K562 (cell line): ENCODE results near the gene POLL. TPM values are rescaled to one million over a fixed set of nuclear protein-coding genes. Genes with fewer than 3 reads are reported as not detected.

Experiments
- ATAC-seq: fragments of 200-7000 bp; cut with Tn5 transposase; 3 replicates; pipeline ENCODE4 v1.9.1; 2020; ENCODE audit warnings: moderate library complexity
- BruUV-seq: library from RNA; stranded (reverse); fragments of 400-500 nt; replicated peaks from 2 replicates; lab custom pipeline; 2021; lab: Mats Ljungman, UMichigan
- CTCF ChIA-PET: fragments of 300-600 bp; formaldehyde crosslinking; extraction: SDS; loops from one replicate; lab custom pipeline; 2021; ENCODE audit warnings: low intra/inter-chr PET ratio; lab: Yijun Ruan, JAX
- POLR2A ChIA-PET: fragments of 300-600, 350-650 bp; sonication (Branson Sonifier 250); formaldehyde crosslinking; extraction: SDS; loops from one replicate; lab custom pipeline; 2021; ENCODE audit warnings: antibody characterized with exemption, inconsistent platforms; lab: Yijun Ruan, JAX
- DNase-seq, 4 experiments: peaks; one replicate each; pipeline versions ENCODE4 v3.0.0 to v3.0.0-alpha.2; 2011 to 2018; ENCODE audit warnings: low spot score in 3 of 4, mixed read lengths in 3 of 4; ENCODE audit errors: extremely low read depth in 1 of 4
- FAIRE-seq: peaks from 2 replicates; lab custom pipeline; 2011; peaks lifted over from hg19 to GRCh38; lab: Jason Lieb, UNC
- H2AFZ ChIP-seq: 2 replicates; pipeline ENCODE4 v1.6.0; 2011; ENCODE audit warnings: low read depth, low read length, control low read depth, inconsistent platforms
- H3K27ac ChIP-seq: fragments of 200-600 bp; 3 replicates; pipeline ENCODE4 v1.8.0; 2011; ENCODE audit warnings: low read depth, mild to moderate bottlenecking, control low read depth, inconsistent platforms, low read length, moderate library complexity, mixed read lengths; ENCODE audit errors: extremely low read depth
- H3K27me3 ChIP-seq, 2 experiments: fragments of 300-600 bp in 1 of 2; 2 replicates in 1 of 2; 3 replicates in 1 of 2; pipeline versions ENCODE4 v1.6.0 to v1.8.0; 2011; ENCODE audit warnings: inconsistent platforms in 2 of 2, low read length in 2 of 2, mild to moderate bottlenecking in 1 of 2, mixed read lengths in 1 of 2, moderate library complexity in 1 of 2; ENCODE audit not compliant: control insufficient read depth in 2 of 2, insufficient read depth in 2 of 2
- H3K36me3 ChIP-seq: fragments of 300-600 bp; 3 replicates; pipeline ENCODE4 v1.8.0; 2011; ENCODE audit warnings: mild to moderate bottlenecking, low read length, inconsistent platforms; ENCODE audit not compliant: control insufficient read depth, insufficient read depth
- H3K4me1 ChIP-seq, 2 experiments: fragments of 200-600 bp in 1 of 2; replicated peaks in 1 of 2; 2 replicates in 1 of 2; 3 replicates in 1 of 2; pipeline versions ENCODE4 v1.5.1 to v1.8.0; 2011; ENCODE audit warnings: inconsistent platforms in 2 of 2, low read length in 2 of 2, mild to moderate bottlenecking in 1 of 2, mixed read lengths in 1 of 2, moderate library complexity in 1 of 2; ENCODE audit not compliant: control insufficient read depth in 2 of 2, insufficient read depth in 2 of 2
- H3K4me2 ChIP-seq: 2 replicates; pipeline ENCODE4 v1.6.1; 2011; ENCODE audit warnings: low read length, control low read depth, inconsistent platforms, mixed read lengths; ENCODE audit not compliant: insufficient read depth
- H3K4me3 ChIP-seq: fragments of 200-600 bp; sonication (generic), shearing (Covaris generic); 2 replicates; pipeline ENCODE4 v1.5.1; 2016; ENCODE audit warnings: control low read depth, inconsistent platforms
- H3K79me2 ChIP-seq: fragments of 200-600 bp; 3 replicates; pipeline ENCODE4 v1.8.0; 2011; ENCODE audit warnings: low read length, inconsistent platforms; ENCODE audit not compliant: control insufficient read depth, insufficient read depth
- H3K9ac ChIP-seq, 2 experiments: 2 replicates each; pipeline versions ENCODE4 v1.6.0 to v1.6.1; 2011; ENCODE audit warnings: low read depth in 2 of 2, low read length in 2 of 2, control low read depth in 1 of 2, inconsistent platforms in 1 of 2, mild to moderate bottlenecking in 1 of 2, mixed read lengths in 1 of 2; ENCODE audit not compliant: insufficient read depth in 1 of 2
- H3K9me1 ChIP-seq: one replicate; pipeline ENCODE4 v1.6.0; 2011; ENCODE audit warnings: inconsistent platforms, mild to moderate bottlenecking, low read length, moderate library complexity; ENCODE audit not compliant: control insufficient read depth, insufficient read depth
- H3K9me3 ChIP-seq: replicated peaks from 2 replicates; pipeline ENCODE4 v1.5.1; 2011; ENCODE audit warnings: low read depth, low read length, inconsistent platforms; ENCODE audit not compliant: control insufficient read depth, insufficient read depth
- H4K20me1 ChIP-seq: replicated peaks from 2 replicates; pipeline ENCODE4 v1.6.1; 2011; ENCODE audit warnings: low read length, inconsistent platforms, mixed read lengths; ENCODE audit not compliant: control insufficient read depth, insufficient read depth
- CBX8 ChIP-seq: fragments of 200-600 bp; sonication (generic); IDR thresholded peaks from 2 replicates; pipeline ENCODE4 v1.6.1; 2012; ENCODE audit warnings: borderline replicate concordance, mixed run types, low read depth, mild to moderate bottlenecking, moderate library complexity, mixed read lengths, low read length, control low read depth, inconsistent platforms; ENCODE audit not compliant: poor library complexity, severe bottlenecking; ENCODE audit errors: extremely low read depth
- EP400 ChIP-seq: fragments of 450-650 bp; IDR thresholded peaks from 2 replicates; pipeline ENCODE4 v1.6.1; 2017; ENCODE audit warnings: antibody characterized with exemption, mild to moderate bottlenecking, moderate library complexity
- EWSR1 ChIP-seq: fragments of 450-650 bp; IDR thresholded peaks from 2 replicates; pipeline ENCODE4 v1.6.1; 2018; ENCODE audit warnings: borderline replicate concordance, mild to moderate bottlenecking, low read depth, moderate library complexity; ENCODE audit not compliant: partially characterized antibody
- KLF1 ChIP-seq: fragments of 450-650 bp; IDR thresholded peaks from 2 replicates; pipeline ENCODE4 v1.6.1; 2016; ENCODE audit warnings: missing genetic modification characterization, missing compliant biosample characterization
- SNRNP70 ChIP-seq: fragments of 200-400 bp; formaldehyde crosslinking; optimal IDR thresholded peaks from 2 replicates; pipeline ENCODE3; 2017; ENCODE audit warnings: low read depth, low read length
- SREBF1 ChIP-seq: fragments of 150-350 bp; IDR thresholded peaks from 2 replicates; pipeline ENCODE4 v1.6.1; 2014; ENCODE audit warnings: antibody characterized with exemption, low read depth, low read length, borderline replicate concordance
- TBL1XR1 ChIP-seq, 2 experiments: IDR thresholded peaks; 2 replicates each; pipeline ENCODE4 v1.6.1; 2012; ENCODE audit warnings: improper control_type of control experiment in 2 of 2, low read length in 2 of 2, mild to moderate bottlenecking in 1 of 2
- ZNF121 ChIP-seq: sonication (generic); formaldehyde crosslinking; conservative IDR thresholded peaks from 2 replicates; pipeline ENCODE4 v1.8.0; 2022; ENCODE audit warnings: missing genetic modification reagents
- ZNF23 ChIP-seq: fragments of 250-450 bp; sonication (Bioruptor Pico); IDR thresholded peaks from 2 replicates; pipeline ENCODE4 v1.4.0; 2020; ENCODE audit warnings: mild to moderate bottlenecking
- ZNF609 ChIP-seq: sonication (generic); formaldehyde crosslinking; IDR thresholded peaks from 2 replicates; pipeline ENCODE4 v1.8.1; 2023; ENCODE audit warnings: missing genetic modification reagents, mild to moderate bottlenecking, borderline replicate concordance
- ZNF79 ChIP-seq: fragments of 250-450 bp; sonication (Bioruptor Pico); IDR thresholded peaks from 2 replicates; pipeline ENCODE4 v1.4.0; 2020; ENCODE audit warnings: low read depth, mild to moderate bottlenecking, moderate library complexity
- WGBS: fragments of 100-300 bp; shearing (Covaris generic); methylation state at CpG from one replicate; pipeline ENCODE4 v1.1.6; 2016; ENCODE audit warnings: low coverage, mixed read lengths; ENCODE audit not compliant: insufficient coverage; ENCODE audit errors: missing lambda C conversion rate; 5-methylcytosine and 5-hydroxymethylcytosine counted together
- in situ Hi-C: fragments of 300-500 bp; cut with MboI; formaldehyde crosslinking; loops from 4 replicates; pipeline ENCODE4 v1.15.0; 2018; ENCODE audit warnings: inconsistent platforms, mixed read lengths
- intact Hi-C: fragments of 100-400 bp; cut with micrococcal nuclease; formaldehyde crosslinking; loops from 2 replicates; pipeline ENCODE4 v1.14.2; 2022
- polyA plus RNA-seq, 8 experiments: library from polyadenylated mRNA; depleted of rRNA in 4 of 8; stranded (reverse) in 5 of 8; unstranded in 3 of 8; fragments of >200 nt; fragmentation: Nextera tagmentation in 2 of 8; fragmentation: Illumina TruSeq in 1 of 8; extraction: Ambion mirVana in 2 of 8; extraction: Trizol in 1 of 8; gene quantifications; 2 replicates each; pipeline versions ENCODE4 v1.2.1 to v1.2.3, GENCODE V29; 2011 to 2014; ENCODE audit warnings: inconsistent platforms in 1 of 8, missing spikeins in 1 of 8
- total RNA-seq, 7 experiments: library from RNA; depleted of rRNA in 6 of 7; stranded (reverse); fragments of >200 nt in 6 of 7; fragmentation: Illumina TruSeq in 2 of 7; extraction: Trizol in 2 of 7; gene quantifications; 2 replicates each; pipeline versions ENCODE4 v1.2.1 to v1.2.3, GENCODE V29; 2011 to 2021; ENCODE audit warnings: low replicate concordance in 1 of 7
- TF ChIP-seq, protein P1 (sequence below): sonication (generic); formaldehyde crosslinking; IDR thresholded peaks from 2 replicates; pipeline ENCODE4 v1.8.0; 2023; ENCODE audit warnings: mild to moderate bottlenecking, missing genetic modification reagents

The POLL gene
- total and polyA plus RNA-seq, 9 of the 15 experiments (the other 6 are each of a cell fraction or from before 2014, with no cell fraction given), result 1.2 to 18.7 (median 10.9) TPM

DNA sequence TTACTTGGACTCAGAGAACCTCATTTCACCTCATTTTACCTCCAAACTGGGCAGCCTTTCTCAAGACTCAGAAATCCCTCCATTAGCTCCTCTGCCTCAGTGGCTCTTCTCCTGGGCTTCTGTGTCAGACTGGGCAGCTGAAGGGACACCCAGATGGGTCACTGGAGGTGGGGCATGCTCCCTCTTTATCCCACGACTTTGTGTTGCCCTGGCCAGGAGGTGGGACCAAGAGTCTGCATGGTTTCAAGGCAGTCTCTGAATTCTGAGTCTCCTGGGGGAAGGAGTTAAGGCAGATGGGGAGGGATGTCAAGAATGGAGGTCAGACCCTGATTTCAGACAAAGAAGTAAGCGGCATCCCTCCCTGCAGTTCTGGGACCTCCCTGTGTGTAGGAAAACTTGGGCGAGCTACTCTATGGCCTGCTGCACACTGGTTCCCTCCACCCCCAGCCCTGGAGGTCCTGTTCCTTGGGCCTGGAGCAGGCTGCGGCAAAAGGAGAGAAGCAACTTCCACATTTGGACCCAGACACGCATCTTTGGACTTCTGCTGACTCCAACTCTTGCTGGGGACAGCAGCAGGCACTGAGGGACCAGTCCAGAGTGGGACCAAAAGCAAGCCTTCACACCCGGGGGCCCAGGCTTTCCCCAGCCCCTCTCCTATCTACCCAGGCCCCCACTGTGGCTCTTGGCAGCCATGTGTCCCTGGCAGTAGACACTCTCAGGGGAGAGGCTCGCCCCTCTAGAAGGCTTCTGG lies 10.8 kb downstream of the POLL start:
- no peaks in the 10 kb centered on the region; the same call in 1 of the 2 replicates for H4K20me1 ChIP-seq
- H3K36me3 ChIP-seq, result peaks cover 19% of the 10 kb centered on the region; the same call in 1 of the 3 replicates
- ChIA-PET POLR2A (interaction anchor here (0.9 to 1.4 kb wide), 4 partner anchors 11 to 221 kb away, joined by 3 to 5 read pairs (median 4); partner anchors contain the start of genes DPCD and POLL), CTCF (no interaction called here)
- H3K4me1 ChIP-seq, result peaks cover 28 to 48% of the 10 kb centered on the region in 2 experiments
- intact Hi-C loops, result loop anchor here (10.0 kb wide), 1 partner anchor 132 kb away; no protein-coding TSS in a partner anchor
- no peaks in the 10 kb centered on the region for H3K27me3 ChIP-seq
- no peak overlapping the region for H2AFZ ChIP-seq
- H3K9ac ChIP-seq, result peak overlapping the region; percentile 34 to 85
- peak overlapping the region; percentile 71 for H3K27ac ChIP-seq
- no peak for ATAC-seq
- 81% methylated on average over 6 of the region's 7 CpGs for WGBS
- BruUV-seq, result no TSS peak
- H3K79me2 ChIP-seq, result no peaks in the 10 kb centered on the region
- no peak overlapping the region for H3K4me3 ChIP-seq
- no peak for DNase-seq
- in situ Hi-C loops, result no loop called here
- peak overlapping the region; percentile 64; the same call in 1 of the 2 replicates for H3K4me2 ChIP-seq
- FAIRE-seq, result no peak
- H3K9me1 ChIP-seq, result peaks cover 9% of the 10 kb centered on the region
- no peaks in the 10 kb centered on the region; the same call in 1 of the 2 replicates for H3K9me3 ChIP-seq
- no peak for TF ChIP-seq EP400
- TF ChIP-seq ZNF609 (CRISPR knock-in tag), result no peak
- no peak for TF ChIP-seq EWSR1
- no peak for TF ChIP-seq CBX8
- no peak for TF ChIP-seq SNRNP70
- TF ChIP-seq ZNF23, result no peak
- TF ChIP-seq TBL1XR1 (IDR thresholded peaks at IDR 0.05; ENCODE audit: low read length in 2 of 2), result no peak
- TF ChIP-seq KLF1 (tag), result no peak
- no peak for TF ChIP-seq SREBF1
- TF ChIP-seq ZNF79, result no peak
- TF ChIP-seq, protein P1, sequence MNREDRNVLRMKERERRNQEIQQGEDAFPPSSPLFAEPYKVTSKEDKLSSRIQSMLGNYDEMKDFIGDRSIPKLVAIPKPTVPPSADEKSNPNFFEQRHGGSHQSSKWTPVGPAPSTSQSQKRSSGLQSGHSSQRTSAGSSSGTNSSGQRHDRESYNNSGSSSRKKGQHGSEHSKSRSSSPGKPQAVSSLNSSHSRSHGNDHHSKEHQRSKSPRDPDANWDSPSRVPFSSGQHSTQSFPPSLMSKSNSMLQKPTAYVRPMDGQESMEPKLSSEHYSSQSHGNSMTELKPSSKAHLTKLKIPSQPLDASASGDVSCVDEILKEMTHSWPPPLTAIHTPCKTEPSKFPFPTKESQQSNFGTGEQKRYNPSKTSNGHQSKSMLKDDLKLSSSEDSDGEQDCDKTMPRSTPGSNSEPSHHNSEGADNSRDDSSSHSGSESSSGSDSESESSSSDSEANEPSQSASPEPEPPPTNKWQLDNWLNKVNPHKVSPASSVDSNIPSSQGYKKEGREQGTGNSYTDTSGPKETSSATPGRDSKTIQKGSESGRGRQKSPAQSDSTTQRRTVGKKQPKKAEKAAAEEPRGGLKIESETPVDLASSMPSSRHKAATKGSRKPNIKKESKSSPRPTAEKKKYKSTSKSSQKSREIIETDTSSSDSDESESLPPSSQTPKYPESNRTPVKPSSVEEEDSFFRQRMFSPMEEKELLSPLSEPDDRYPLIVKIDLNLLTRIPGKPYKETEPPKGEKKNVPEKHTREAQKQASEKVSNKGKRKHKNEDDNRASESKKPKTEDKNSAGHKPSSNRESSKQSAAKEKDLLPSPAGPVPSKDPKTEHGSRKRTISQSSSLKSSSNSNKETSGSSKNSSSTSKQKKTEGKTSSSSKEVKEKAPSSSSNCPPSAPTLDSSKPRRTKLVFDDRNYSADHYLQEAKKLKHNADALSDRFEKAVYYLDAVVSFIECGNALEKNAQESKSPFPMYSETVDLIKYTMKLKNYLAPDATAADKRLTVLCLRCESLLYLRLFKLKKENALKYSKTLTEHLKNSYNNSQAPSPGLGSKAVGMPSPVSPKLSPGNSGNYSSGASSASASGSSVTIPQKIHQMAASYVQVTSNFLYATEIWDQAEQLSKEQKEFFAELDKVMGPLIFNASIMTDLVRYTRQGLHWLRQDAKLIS (CRISPR knock-in tag), result no peak
- no peak for TF ChIP-seq ZNF121 (CRISPR knock-in tag)
